AG04450 (cell line): ENCODE data around the gene ARL6IP4. TPM values are rescaled to one million over a fixed set of nuclear protein-coding genes. Genes with fewer than 3 reads are reported as not detected.

Source experiments
- CTCF ChIA-PET: fragments of 300-600, 350-600 bp; formaldehyde crosslinking; extraction: SDS; loops from one replicate; lab custom pipeline; 2022; ENCODE audit warnings: antibody characterized with exemption, inconsistent platforms; lab: Charles Lee
- POLR2A ChIA-PET: fragments of 350-600 bp; formaldehyde crosslinking; extraction: SDS; loops from one replicate; lab custom pipeline; 2021; ENCODE audit warnings: antibody characterized with exemption, inconsistent platforms; lab: Yijun Ruan, JAX
- DNase-seq: peaks from one replicate; pipeline ENCODE4 v3.0.0-alpha.2; 2011; ENCODE audit warnings: low read depth, low spot score
- H3K27ac ChIP-seq: one replicate; pipeline ENCODE4 v1.5.1; 2012; ENCODE audit warnings: low read depth, low read length, control low read depth
- H3K27me3 ChIP-seq: one replicate; pipeline ENCODE4 v1.6.0; 2012; ENCODE audit warnings: low read length; ENCODE audit not compliant: control insufficient read depth, insufficient read depth
- H3K4me3 ChIP-seq: 2 replicates; pipeline ENCODE4 v1.5.1; 2011; ENCODE audit warnings: mild to moderate bottlenecking, low read depth, low read length, control low read depth
- H3K9me3 ChIP-seq: 2 replicates; pipeline ENCODE4 v1.5.1; 2012; ENCODE audit warnings: low read length; ENCODE audit not compliant: control insufficient read depth, insufficient read depth
- polyA plus RNA-seq: library from polyadenylated mRNA; depleted of rRNA; stranded (reverse); fragments of >200 nt; gene quantifications from 2 replicates; pipeline ENCODE4 v1.2.3, GENCODE V29; 2011
- TF ChIP-seq, protein P1 (sequence below): IDR thresholded peaks from 2 replicates; pipeline ENCODE4 v1.5.1; 2011; ENCODE audit warnings: low read depth, low read length, control low read depth, inconsistent platforms

Gene ARL6IP4
- polyA plus RNA-seq, 1 experiment, result 185 TPM

DNA sequence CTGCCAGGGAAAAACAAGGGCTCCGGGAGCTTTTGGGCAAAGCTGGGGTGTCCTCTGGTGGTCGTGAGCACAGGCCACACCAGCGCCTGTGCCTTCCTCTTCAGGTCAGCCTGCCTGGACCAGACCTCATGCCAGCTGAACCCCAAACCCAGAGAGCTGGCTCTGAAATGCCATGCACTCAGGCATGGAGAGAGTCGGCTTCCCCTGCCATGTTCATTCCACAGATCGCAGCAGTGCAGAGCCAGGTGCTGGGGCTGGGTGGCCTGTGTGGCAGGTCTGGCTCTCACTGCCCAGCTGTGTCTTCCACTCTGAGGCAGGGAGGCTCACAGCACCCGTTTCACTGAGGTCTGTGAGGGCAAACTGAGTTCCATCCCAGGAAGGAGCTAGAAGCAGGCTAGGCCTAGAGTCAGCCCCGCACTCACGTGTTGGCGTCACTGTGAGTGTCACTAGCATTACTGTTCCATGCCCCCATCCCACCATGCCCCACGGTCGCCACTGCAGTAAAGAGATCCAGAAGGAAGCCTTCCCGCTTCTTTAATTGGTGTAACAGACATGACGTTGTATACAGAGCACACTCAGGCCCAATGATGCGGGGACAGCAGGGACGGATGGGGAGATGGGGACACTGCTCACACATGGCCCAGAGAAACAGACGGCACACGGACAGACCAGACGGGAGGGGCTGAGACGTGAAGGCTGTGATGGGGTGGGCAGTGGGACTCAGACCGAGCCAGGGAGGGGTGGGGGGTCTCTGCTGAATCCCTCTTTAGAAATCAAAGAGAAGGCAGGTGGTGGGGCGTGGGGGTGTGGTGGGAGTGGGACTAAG is 2.7 kb downstream of the ARL6IP4 start:
- no peak for DNase-seq
- POLR2A ChIA-PET, result interaction anchor here (0.6 to 1.8 kb wide), 3 partner anchors 64 to 317 kb away, joined by 3 to 6 read pairs (median 5); partner anchors contain the start of gene MPHOSPH9
- Histone ChIP-seq H3K27me3 (no peaks in the 10 kb centered on the region), H3K9me3 (no peaks in the 10 kb centered on the region; the same call in 1 of the 2 replicates), H3K4me3 (no peak overlapping the region), H3K27ac (peak overlapping the region; percentile 11)
- CTCF ChIA-PET, result interaction anchor here (0.5 to 4.9 kb wide), 4 partner anchors 61 to 314 kb away, joined by 3 to 39 read pairs (median 4); no protein-coding TSS in a partner anchor
- TF ChIP-seq, protein P1, sequence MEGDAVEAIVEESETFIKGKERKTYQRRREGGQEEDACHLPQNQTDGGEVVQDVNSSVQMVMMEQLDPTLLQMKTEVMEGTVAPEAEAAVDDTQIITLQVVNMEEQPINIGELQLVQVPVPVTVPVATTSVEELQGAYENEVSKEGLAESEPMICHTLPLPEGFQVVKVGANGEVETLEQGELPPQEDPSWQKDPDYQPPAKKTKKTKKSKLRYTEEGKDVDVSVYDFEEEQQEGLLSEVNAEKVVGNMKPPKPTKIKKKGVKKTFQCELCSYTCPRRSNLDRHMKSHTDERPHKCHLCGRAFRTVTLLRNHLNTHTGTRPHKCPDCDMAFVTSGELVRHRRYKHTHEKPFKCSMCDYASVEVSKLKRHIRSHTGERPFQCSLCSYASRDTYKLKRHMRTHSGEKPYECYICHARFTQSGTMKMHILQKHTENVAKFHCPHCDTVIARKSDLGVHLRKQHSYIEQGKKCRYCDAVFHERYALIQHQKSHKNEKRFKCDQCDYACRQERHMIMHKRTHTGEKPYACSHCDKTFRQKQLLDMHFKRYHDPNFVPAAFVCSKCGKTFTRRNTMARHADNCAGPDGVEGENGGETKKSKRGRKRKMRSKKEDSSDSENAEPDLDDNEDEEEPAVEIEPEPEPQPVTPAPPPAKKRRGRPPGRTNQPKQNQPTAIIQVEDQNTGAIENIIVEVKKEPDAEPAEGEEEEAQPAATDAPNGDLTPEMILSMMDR, result no peak

DNA sequence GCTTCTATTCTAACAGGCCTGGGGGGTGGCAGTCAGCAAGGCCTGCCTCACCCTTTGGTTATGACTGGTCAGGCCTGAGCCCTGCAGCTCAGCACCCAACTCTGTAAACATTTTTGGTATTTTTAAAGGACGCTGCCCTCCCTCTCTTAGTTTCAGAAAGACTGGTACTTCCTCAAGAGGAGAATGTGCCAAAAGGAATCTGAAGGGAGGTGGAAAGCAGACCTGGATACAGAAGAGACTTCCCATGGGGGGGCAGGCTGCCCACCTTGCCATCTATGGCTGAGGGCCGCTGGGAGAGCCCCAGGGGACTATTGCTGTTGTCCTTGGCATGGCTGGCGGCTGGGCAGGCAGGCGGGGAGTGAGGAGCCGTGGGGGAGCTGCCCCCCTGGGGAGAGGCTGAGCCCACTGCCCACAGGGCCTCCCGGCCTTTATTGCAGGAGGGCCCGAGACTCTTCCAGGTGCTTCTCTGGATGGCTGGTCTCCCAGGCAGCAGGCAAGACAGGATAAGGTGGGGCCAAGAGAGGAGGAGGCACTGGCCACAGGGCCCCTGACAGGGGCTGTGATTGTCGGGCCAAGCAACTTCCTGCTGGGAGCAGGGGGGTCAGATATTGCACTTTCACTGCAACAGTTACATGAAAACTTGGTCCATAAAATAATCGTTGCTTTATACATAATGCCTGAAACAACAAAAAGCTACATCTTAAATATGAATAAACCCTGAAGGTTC is 3.5 kb downstream of the ARL6IP4 start:
- peak overlapping the region; percentile 11 for H3K27ac ChIP-seq
- ChIA-PET CTCF (interaction anchor here (0.5 to 4.9 kb wide), 3 partner anchors 190 to 313 kb away, joined by 4 to 39 read pairs (median 4); no protein-coding TSS in a partner anchor), POLR2A (interaction anchor here (0.6 to 1.8 kb wide), 6 partner anchors 59 to 423 kb away, joined by 3 to 6 read pairs (median 5); partner anchors contain the start of genes MPHOSPH9 and MTRFR)
- no peaks in the 10 kb centered on the region; the same call in 1 of the 2 replicates for H3K9me3 ChIP-seq
- no peaks in the 10 kb centered on the region for H3K27me3 ChIP-seq
- TF ChIP-seq, protein P1, result no peak
- H3K4me3 ChIP-seq, result no peak overlapping the region
- DNase-seq, result no peak

DNA sequence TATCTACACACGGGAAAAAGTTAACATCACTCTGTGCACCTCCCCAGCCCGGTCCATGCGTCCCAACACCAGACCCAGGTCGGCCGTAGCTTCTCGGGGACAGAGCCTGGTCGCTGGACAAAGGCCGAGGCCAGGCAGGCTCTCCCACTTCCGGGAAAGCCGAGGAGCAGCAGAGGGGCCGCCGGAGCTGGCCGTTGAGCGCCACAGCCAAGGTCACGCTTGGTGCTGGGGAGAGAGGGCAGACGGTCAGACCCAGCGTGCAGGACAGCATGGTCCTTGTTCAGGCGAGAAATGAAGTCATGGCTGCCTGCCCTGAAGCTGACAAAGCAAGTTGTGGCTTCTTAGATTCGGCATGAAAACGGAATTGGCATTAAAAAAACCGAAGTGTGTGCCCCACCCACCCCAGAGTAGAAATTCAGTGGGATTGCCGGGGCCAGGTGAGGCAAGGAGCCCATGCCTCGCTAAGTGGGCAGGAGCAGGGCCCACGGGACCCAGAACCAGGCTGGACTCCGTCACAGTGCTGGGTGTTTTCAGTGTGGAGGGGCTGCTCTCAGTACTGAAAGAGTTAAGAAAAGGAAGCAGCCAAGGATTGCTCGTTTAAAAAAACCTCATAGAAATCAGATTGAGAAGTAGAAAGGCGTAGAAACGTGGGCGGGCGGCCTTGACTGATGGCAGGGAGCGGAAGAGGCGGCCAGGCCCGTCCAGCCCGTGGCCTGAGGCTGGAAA is 4.3 kb downstream of the ARL6IP4 start:
- Histone ChIP-seq H3K4me3 (no peak overlapping the region), H3K9me3 (no peaks in the 10 kb centered on the region; the same call in 1 of the 2 replicates), H3K27ac (peak overlapping the region; percentile 57), H3K27me3 (no peaks in the 10 kb centered on the region)
- CTCF ChIA-PET, result interaction anchor here (4.9 kb wide), 1 partner anchor 253 kb away, joined by 39 read pairs; no protein-coding TSS in a partner anchor
- TF ChIP-seq, protein P1, result no peak
- POLR2A ChIA-PET, result interaction anchor here (0.6 to 1.4 kb wide), 4 partner anchors 58 to 422 kb away, joined by 3 to 5 read pairs (median 4); partner anchors contain the start of genes MPHOSPH9 and MTRFR
- no peak for DNase-seq

DNA sequence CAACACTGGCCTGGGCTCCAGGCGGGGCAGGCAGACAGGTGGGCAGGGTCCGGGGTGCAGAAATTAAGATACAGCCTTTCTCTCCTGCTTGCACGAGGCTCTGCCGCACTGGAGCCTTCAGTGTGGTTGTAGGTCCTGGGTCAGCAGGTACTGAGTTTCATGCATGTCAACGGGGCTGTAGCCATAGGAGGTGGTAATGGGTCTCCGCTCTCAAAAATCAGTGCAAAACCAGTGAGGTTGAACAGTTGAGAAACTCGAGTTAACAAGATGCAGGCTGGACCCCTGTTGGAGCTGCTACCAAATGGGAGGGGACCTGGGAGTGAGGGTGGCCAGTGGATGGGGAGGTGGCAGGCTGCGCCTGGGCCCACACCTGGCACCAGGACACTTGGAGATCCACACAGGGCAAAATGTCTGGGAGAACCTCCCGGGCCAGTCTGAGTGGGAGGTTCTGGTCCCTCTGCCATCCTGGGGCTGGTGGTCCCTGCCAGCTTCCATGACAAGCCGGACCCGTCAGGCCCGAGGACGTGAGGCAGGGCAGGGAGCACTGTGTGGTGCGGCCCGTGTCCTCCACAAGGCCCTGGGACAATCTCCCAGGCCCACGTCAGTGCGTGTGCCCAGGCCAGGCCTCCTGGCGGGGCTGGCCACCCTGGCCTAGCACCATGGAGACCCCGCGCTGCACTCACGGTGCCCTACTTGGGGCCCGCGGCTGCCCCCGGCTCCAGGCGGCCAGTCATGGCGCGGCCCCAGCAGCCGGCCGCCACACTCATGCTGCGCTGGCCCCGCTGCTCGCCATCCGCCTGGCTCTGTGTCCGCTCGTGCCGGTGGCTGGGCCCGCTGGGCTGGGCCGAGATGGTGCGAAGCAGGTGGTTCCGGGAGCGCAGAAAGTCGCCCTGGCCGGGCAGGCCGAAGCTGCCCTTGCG is 5.1 kb downstream of the ARL6IP4 start:
- TF ChIP-seq, protein P1, result no peak
- Histone ChIP-seq H3K27ac (peak overlapping the region; percentile 2), H3K27me3 (no peaks in the 10 kb centered on the region), H3K4me3 (no peak overlapping the region), H3K9me3 (no peaks in the 10 kb centered on the region; the same call in 1 of the 2 replicates)
- POLR2A ChIA-PET, result interaction anchor here (1.4 to 1.6 kb wide), 2 partner anchors 57 to 247 kb away, joined by 3 to 4 read pairs; no protein-coding TSS in a partner anchor
- no peak for DNase-seq
- CTCF ChIA-PET, result interaction anchor here (4.9 kb wide), 1 partner anchor 252 kb away, joined by 39 read pairs; no protein-coding TSS in a partner anchor
